BLaER1 treated with 17β-estradiol and CSF1 and Interleukin-3, amounts not matched to agents 10 nM and 100 nM (cell line): ENCODE measurements around the gene PPP2R3C.
A peak's percentile ranks its signal among the peaks of the same experiment; 100 is the strongest.

ENCODE experiments used
- H3K27ac ChIP-seq, 11 experiments: shearing (Covaris generic); formaldehyde crosslinking; 2 replicates each; pipeline ENCODE4 v1.8.1; 2022
- H3K27me3 ChIP-seq, 11 experiments: shearing (Covaris generic); formaldehyde crosslinking; 2 replicates each; pipeline ENCODE4 v1.8.1; 2022
- H3K36me3 ChIP-seq, 11 experiments: shearing (Covaris generic); formaldehyde crosslinking; 2 replicates each; pipeline ENCODE4 v1.8.1; 2022
- H3K4me1 ChIP-seq, 10 experiments: shearing (Covaris generic); formaldehyde crosslinking; 2 replicates each; pipeline ENCODE4 v1.8.1; 2022
- H3K4me2 ChIP-seq, 11 experiments: shearing (Covaris generic); formaldehyde crosslinking; 2 replicates each; pipeline ENCODE4 v1.8.1; 2022
- H3K4me3 ChIP-seq, 10 experiments: shearing (Covaris generic); formaldehyde crosslinking; 2 replicates each; pipeline ENCODE4 v1.8.1; 2022
- H3K9ac ChIP-seq, 11 experiments: shearing (Covaris generic); formaldehyde crosslinking; 2 replicates each; pipeline ENCODE4 v1.8.1; 2022
- H3K9me3 ChIP-seq, 11 experiments: shearing (Covaris generic); formaldehyde crosslinking; replicated peaks in 1 of 11; 2 replicates each; pipeline ENCODE4 v1.8.1; 2022
- H4K20me1 ChIP-seq, 11 experiments: shearing (Covaris generic); formaldehyde crosslinking; 2 replicates each; pipeline ENCODE4 v1.8.1; 2022
- Cebpa-rat ChIP-seq, 11 experiments: shearing (Covaris generic); IDR thresholded peaks; 2 replicates each; pipeline ENCODE4 v1.8.1; 2022

The PPP2R3C gene

GRCh38 chr14:35121887-35122695, at the start of gene PPP2R3C, which contains the start of gene PRORP:
Gene PPP2R3C (minus strand): TSS chr14:35121990. CDS start chr14:35121959, 31 bp downstream.
Gene PRORP (plus strand): TSS chr14:35122552. CDS start chr14:35123246, 694 bp downstream.
- no peak for TF ChIP-seq Cebpa-rat (IDR thresholded peaks at IDR 0.05)
- peaks cover 39 to 71% (median 51%) of the 10 kb centered on the region in 10 experiments for H3K4me1 ChIP-seq

DNA sequence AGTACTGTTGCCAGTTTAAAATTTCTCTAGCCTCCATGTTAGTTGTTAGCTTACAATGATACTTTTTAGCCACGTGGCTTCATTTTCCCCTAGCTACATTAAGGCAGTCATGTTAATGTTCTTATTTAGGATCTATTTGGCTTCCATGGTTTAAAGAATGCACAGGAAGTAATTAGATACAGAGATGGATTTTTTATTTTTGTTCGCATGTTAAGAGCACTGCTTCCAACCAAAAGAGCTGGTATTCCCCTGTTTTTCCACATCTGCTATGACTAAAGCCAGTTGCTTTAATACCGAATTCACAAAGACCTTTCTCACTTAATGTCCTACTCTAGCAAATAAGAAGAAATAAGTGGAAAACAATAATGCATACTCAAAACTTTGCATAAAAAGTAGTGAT, 45.7 kb upstream of the PPP2R3C start:
- Histone ChIP-seq H3K4me3 (no peak overlapping the region), H3K4me2 (no peak overlapping the region), H3K9ac (no peak overlapping the region), H3K36me3 (peaks cover 27 to 80% (median 40%) of the 10 kb centered on the region in 11 experiments; a peak in 20 of 22 replicates), H3K4me1 (no peaks in the 10 kb centered on the region), H3K27ac (no peak overlapping the region), H3K9me3 (peaks cover 0 to 6% (median 0%) of the 10 kb centered on the region in 11 experiments; a peak in 4 of 22 replicates), H4K20me1 (peaks cover 0 to 4% (median 0%) of the 10 kb centered on the region in 11 experiments; a peak in 1 of 22 replicates), H3K27me3 (no peaks in the 10 kb centered on the region)
- TF ChIP-seq Cebpa-rat (IDR thresholded peaks at IDR 0.05) = no peak

More at GRCh38 chr14:35121887-35122695, at the start of gene PPP2R3C, which contains the start of gene PRORP:
- H3K36me3 ChIP-seq = peaks cover 18 to 55% (median 36%) of the 10 kb centered on the region in 11 experiments; a peak in 21 of 22 replicates
- H3K27me3 ChIP-seq = no peaks in the 10 kb centered on the region
- peak within 1 kb of the TSS; percentile 64 to 90 (median 77) for H3K4me3 ChIP-seq
- no peaks in the 10 kb centered on the region for H3K9me3 ChIP-seq
- H4K20me1 ChIP-seq = peaks cover 0 to 16% (median 2%) of the 10 kb centered on the region in 11 experiments; a peak in 8 of 22 replicates
- H3K9ac ChIP-seq = peak within 1 kb of the TSS; percentile 86 to 99 (median 96)
- H3K4me2 ChIP-seq = peak within 1 kb of the TSS; percentile 81 to 98 (median 90)
- peak within 1 kb of the TSS; percentile 93 to 100 (median 98) for H3K27ac ChIP-seq

GRCh38 chr14:35164849-35165248, 43.1 kb upstream of the PPP2R3C start:
- Histone ChIP-seq H3K9ac (no peak overlapping the region), H3K9me3 (peaks cover 0 to 5% (median 0%) of the 10 kb centered on the region in 11 experiments; a peak in 3 of 22 replicates), H4K20me1 (peaks cover 0 to 4% (median 0%) of the 10 kb centered on the region in 11 experiments; a peak in 1 of 22 replicates), H3K36me3 (peaks cover 28 to 62% (median 37%) of the 10 kb centered on the region in 11 experiments; a peak in 19 of 22 replicates), H3K4me1 (peaks cover 0 to 26% (median 2%) of the 10 kb centered on the region in 10 experiments; a peak in 7 of 20 replicates), H3K4me2 (no peak overlapping the region), H3K27ac (no peak overlapping the region), H3K27me3 (no peaks in the 10 kb centered on the region), H3K4me3 (no peak overlapping the region)
- TF ChIP-seq Cebpa-rat (IDR thresholded peaks at IDR 0.05) = no peak

DNA sequence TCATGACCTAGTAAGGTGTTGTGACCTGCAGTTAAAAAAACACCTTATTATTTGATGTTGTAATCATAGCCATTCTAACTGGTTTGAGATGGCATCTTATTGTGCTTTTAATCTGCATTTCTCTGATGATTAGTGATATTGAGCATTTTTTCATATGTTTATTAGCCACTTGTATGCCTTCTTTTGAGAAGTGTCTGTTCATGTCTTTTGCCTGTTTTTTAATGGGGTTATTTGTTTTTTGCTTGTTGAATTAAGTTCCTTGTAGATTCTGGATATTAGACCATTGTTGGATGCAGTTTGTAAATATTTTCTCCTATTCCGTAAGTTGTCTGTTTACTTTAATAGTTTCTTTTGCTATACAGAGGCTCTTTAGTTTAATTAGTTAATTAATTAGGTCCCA, 41.6 kb upstream of the PPP2R3C start:
- no peaks in the 10 kb centered on the region for H3K27me3 ChIP-seq
- no peaks in the 10 kb centered on the region; a peak in 1 of 22 replicates for H3K9me3 ChIP-seq
- H3K36me3 ChIP-seq = peaks cover 32 to 60% (median 44%) of the 10 kb centered on the region in 11 experiments
- peaks cover 0 to 40% (median 2%) of the 10 kb centered on the region in 10 experiments; a peak in 7 of 20 replicates for H3K4me1 ChIP-seq
- H3K9ac ChIP-seq = no peak overlapping the region
- TF ChIP-seq Cebpa-rat (IDR thresholded peaks at IDR 0.05) = no peak
- H3K4me2 ChIP-seq = no peak overlapping the region
- H3K27ac ChIP-seq = no peak overlapping the region
- peaks cover 0 to 4% (median 0%) of the 10 kb centered on the region in 11 experiments; a peak in 1 of 22 replicates for H4K20me1 ChIP-seq
- H3K4me3 ChIP-seq = no peak overlapping the region

DNA sequence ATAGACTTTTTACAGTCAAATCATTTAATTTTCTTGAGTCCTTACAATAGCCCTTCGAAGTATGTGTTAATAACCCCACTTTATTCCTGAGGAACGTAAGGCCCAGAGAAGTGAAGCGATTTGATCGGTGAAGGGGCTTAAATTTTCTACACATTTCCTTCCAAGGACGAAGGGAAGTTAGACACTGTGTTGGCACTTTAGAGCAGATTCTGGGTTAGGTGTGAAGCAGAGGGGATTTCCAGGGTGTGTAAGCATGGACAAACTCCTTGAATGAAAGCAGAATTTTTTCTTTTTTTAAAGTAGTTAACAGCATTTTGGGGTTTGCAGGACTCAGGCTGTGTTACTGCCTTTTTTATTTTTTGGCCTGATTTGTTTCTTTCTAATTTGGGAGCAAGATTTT, 39.4 kb upstream of the PPP2R3C start:
- Histone ChIP-seq H3K9me3 (no peaks in the 10 kb centered on the region), H3K4me1 (peaks cover 13 to 60% (median 16%) of the 10 kb centered on the region in 10 experiments), H3K27me3 (no peaks in the 10 kb centered on the region), H3K9ac (no peak overlapping the region), H3K27ac (no peak overlapping the region), H3K4me2 (peak overlapping the region in 2 of 11 experiments; percentile 53 to 61; a peak in 3 of 22 replicates), H3K4me3 (no peak overlapping the region), H3K36me3 (peaks cover 21 to 44% (median 33%) of the 10 kb centered on the region in 11 experiments), H4K20me1 (peaks cover 0 to 4% (median 0%) of the 10 kb centered on the region in 11 experiments; a peak in 1 of 22 replicates)
- no peak for TF ChIP-seq Cebpa-rat (IDR thresholded peaks at IDR 0.05)

DNA sequence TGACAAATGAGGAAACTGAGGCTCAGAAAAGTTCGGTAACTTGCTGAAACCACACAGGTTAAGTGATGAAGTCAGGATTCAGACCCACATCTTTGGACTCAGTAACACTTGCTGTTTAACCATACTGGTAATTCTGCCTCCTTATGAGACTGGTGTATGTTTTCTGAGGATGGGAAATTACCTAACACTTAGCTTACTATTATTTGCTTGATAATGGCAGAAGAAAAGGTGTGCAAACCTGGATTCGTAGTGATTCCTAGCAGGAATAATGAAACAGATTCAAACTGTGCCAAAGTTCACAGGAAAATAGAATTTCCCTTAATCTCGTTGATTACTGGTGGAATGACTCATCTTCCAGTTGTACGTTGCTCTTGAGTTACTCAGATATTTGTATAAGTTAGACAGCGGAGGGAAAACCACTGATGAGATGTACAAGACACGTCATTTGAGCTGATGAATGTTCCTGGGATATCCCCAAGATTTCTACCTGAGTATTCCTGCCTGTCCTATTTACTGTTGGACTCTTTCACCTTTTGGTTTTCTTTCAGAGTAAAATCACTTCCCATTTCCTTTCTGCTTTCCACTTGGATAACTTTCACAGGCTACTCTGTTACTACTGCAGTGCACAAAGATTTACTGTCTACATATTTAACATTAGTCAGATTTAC, 38.1 kb upstream of the PPP2R3C start:
- peaks cover 21 to 41% (median 31%) of the 10 kb centered on the region in 11 experiments for H3K36me3 ChIP-seq
- H3K9me3 ChIP-seq = no peaks in the 10 kb centered on the region
- H3K4me2 ChIP-seq = peak overlapping the region in 4 of 11 experiments; percentile 13 to 61 (median 50); a peak in 7 of 22 replicates
- peaks cover 20 to 74% (median 29%) of the 10 kb centered on the region in 10 experiments for H3K4me1 ChIP-seq
- H3K27me3 ChIP-seq = no peaks in the 10 kb centered on the region
- no peak overlapping the region for H3K9ac ChIP-seq
- H3K27ac ChIP-seq = 0 out of 22 replicates have a peak overlapping the region, but pooled peaks of 1 of the 11 experiments have one; percentile 9
- H4K20me1 ChIP-seq = 0 out of 22 replicates have a peak, but pooled peaks cover 0 to 4% (median 0%) of the 10 kb centered on the region in 11 experiments
- TF ChIP-seq Cebpa-rat (IDR thresholded peaks at IDR 0.05) = no peak
- no peak overlapping the region for H3K4me3 ChIP-seq

GRCh38 chr14:35158951-35159653, 37.3 kb upstream of the PPP2R3C start:
- no peak for TF ChIP-seq Cebpa-rat (IDR thresholded peaks at IDR 0.05)
- Histone ChIP-seq H3K9me3 (no peaks in the 10 kb centered on the region), H3K9ac (no peak overlapping the region), H3K4me1 (peaks cover 20 to 82% (median 31%) of the 10 kb centered on the region in 10 experiments), H3K27ac (0 out of 22 replicates have a peak overlapping the region, but pooled peaks of 1 of the 11 experiments have one; percentile 9), H3K4me3 (no peak overlapping the region), H3K4me2 (peak overlapping the region in 3 of 11 experiments; percentile 47 to 61 (median 53); a peak in 5 of 22 replicates), H3K36me3 (peaks cover 13 to 37% (median 23%) of the 10 kb centered on the region in 11 experiments), H3K27me3 (no peaks in the 10 kb centered on the region), H4K20me1 (0 out of 22 replicates have a peak, but pooled peaks cover 0 to 4% (median 0%) of the 10 kb centered on the region in 11 experiments)

DNA sequence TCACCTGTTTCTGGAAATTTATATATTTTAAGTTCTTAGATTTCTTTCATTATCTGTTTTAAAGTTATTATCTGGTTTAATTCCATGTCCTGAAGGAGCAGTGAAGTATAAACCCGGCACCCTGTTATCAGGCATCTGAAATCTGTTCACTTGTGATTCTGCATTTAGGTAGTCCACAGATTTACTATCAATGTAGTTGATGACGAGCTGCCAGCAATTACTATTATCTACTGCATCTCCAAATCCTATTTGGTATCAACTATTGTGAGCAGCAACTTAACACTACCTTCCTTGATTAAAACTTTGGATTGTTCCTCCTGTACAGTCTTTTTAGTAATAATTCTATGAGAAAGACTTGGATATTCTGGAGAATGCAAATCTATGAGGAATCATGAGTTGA, 36.7 kb upstream of the PPP2R3C start:
- peaks cover 11 to 33% (median 20%) of the 10 kb centered on the region in 11 experiments; a peak in 21 of 22 replicates for H3K36me3 ChIP-seq
- no peak overlapping the region for H3K9ac ChIP-seq
- 0 out of 22 replicates have a peak, but pooled peaks cover 0 to 4% (median 0%) of the 10 kb centered on the region in 11 experiments for H4K20me1 ChIP-seq
- no peak overlapping the region for H3K27ac ChIP-seq
- no peak overlapping the region; a peak in 1 of 22 replicates for H3K4me2 ChIP-seq
- H3K4me1 ChIP-seq = peaks cover 20 to 88% (median 32%) of the 10 kb centered on the region in 10 experiments
- no peak for TF ChIP-seq Cebpa-rat (IDR thresholded peaks at IDR 0.05)
- no peaks in the 10 kb centered on the region for H3K9me3 ChIP-seq
- H3K4me3 ChIP-seq = no peak overlapping the region
- H3K27me3 ChIP-seq = no peaks in the 10 kb centered on the region
